ENCODE data around the gene RFC4. TPM values are rescaled to one million over a fixed set of nuclear protein-coding genes. Genes with fewer than 3 reads are reported as not detected.
"Not testable (repeated sequence)": the region's sequence is repeated elsewhere in the genome, so short reads cannot be mapped to it uniquely, and the experiment has no call there.

The RFC4 gene
- 45.1 TPM for polyA plus RNA-seq (2013, experiment 1 of 2; ENCODE audit: insufficient read length)
- polyA plus RNA-seq (2013, experiment 2 of 2; ENCODE audit: insufficient read length) = 17.6 TPM

GRCh38 chr3:186806089-186807055 is at the start of gene RFC4:
RFC4 (minus strand) TSS chr3:186806482; CDS start chr3:186804713, 1,769 bp downstream.
- peak; percentile 78 for DNase-seq

GRCh38 chr3:186854954-186855353 is 48.7 kb upstream of the RFC4 start:
- DNase-seq = no peak

GRCh38 chr3:186854146-186854545 is 47.9 kb upstream of the RFC4 start:
- DNase-seq = no peak

GRCh38 chr3:186852994-186853393 is 46.7 kb upstream of the RFC4 start:
- DNase-seq = no peak

- DNase-seq = not testable (repeated sequence)
Measured at GRCh38 chr3:186851835-186852234, 45.6 kb upstream of the RFC4 start.

GRCh38 chr3:186849374-186849975 is 43.2 kb upstream of the RFC4 start:
- DNase-seq = peak; percentile 30

- DNase-seq = no peak
Measured at GRCh38 chr3:186847437-186847836, 41.2 kb upstream of the RFC4 start.

- DNase-seq = no peak
Measured at GRCh38 chr3:186845756-186846155, 39.5 kb upstream of the RFC4 start.

- DNase-seq = no peak
Measured at GRCh38 chr3:186844908-186845307, 38.6 kb upstream of the RFC4 start.

- DNase-seq = no peak
Measured at GRCh38 chr3:186843039-186843432, 36.8 kb upstream of the RFC4 start.

GRCh38 chr3:186842426-186843038 is 36.2 kb upstream of the RFC4 start, which contains the start of gene ADIPOQ:
ADIPOQ (plus strand) TSS chr3:186842710; CDS start chr3:186853059, 10,349 bp downstream.
- no peak for DNase-seq

- DNase-seq = no peak
Measured at GRCh38 chr3:186841620-186842019, 35.3 kb upstream of the RFC4 start.

GRCh38 chr3:186839874-186840641 is 33.8 kb upstream of the RFC4 start:
- DNase-seq = no peak

- DNase-seq = no peak
Measured at GRCh38 chr3:186832276-186832675, 26.0 kb upstream of the RFC4 start.

GRCh38 chr3:186831798-186832197 is 25.5 kb upstream of the RFC4 start:
- no peak for DNase-seq

GRCh38 chr3:186828340-186828739 is 22.1 kb upstream of the RFC4 start:
- DNase-seq = no peak

GRCh38 chr3:186826976-186827857 is 20.9 kb upstream of the RFC4 start:
- DNase-seq = peak; percentile 82

- DNase-seq = no peak
Measured at GRCh38 chr3:186826410-186826975, 20.2 kb upstream of the RFC4 start.

GRCh38 chr3:186825872-186826409 is 19.7 kb upstream of the RFC4 start:
- no peak for DNase-seq

- peak; percentile 88 for DNase-seq
Measured at GRCh38 chr3:186825294-186825821, 19.1 kb upstream of the RFC4 start.
